LNCaP clone FGC (cell line): ENCODE data around the gene PERCC1.
"Not testable (repeated sequence)": the region's sequence is repeated elsewhere in the genome, so short reads cannot be mapped to it uniquely, and the experiment has no call there.

Source experiments
- DNase-seq: peaks from one replicate; pipeline ENCODE4 v3.0.0-alpha.2; 2011; ENCODE audit warnings: low read depth
- H3K4me3 ChIP-seq: 2 replicates; pipeline ENCODE4 v1.5.1; 2011; ENCODE audit warnings: mild to moderate bottlenecking, low read depth, low read length, control low read depth
- CTCF ChIP-seq: IDR thresholded peaks from 2 replicates; pipeline ENCODE4 v1.5.1; 2012; ENCODE audit warnings: mild to moderate bottlenecking; ENCODE audit not compliant: control insufficient read depth, insufficient read depth; ENCODE audit errors: extremely low read depth

Gene PERCC1

GRCh38 chr16:1475552-1476114 is 44.8 kb downstream of the PERCC1 start:
- peak overlapping the region; percentile 89 for H3K4me3 ChIP-seq
- DNase-seq = no peak
- no peak for TF ChIP-seq CTCF

- H3K4me3 ChIP-seq = no peak overlapping the region
- no peak for DNase-seq
- no peak for TF ChIP-seq CTCF
Measured at GRCh38 chr16:1477033-1477432, 46.2 kb downstream of the PERCC1 start.

GRCh38 chr16:1478937-1479336 is 48.1 kb downstream of the PERCC1 start:
- not testable (repeated sequence) for H3K4me3 ChIP-seq, DNase-seq

DNA sequence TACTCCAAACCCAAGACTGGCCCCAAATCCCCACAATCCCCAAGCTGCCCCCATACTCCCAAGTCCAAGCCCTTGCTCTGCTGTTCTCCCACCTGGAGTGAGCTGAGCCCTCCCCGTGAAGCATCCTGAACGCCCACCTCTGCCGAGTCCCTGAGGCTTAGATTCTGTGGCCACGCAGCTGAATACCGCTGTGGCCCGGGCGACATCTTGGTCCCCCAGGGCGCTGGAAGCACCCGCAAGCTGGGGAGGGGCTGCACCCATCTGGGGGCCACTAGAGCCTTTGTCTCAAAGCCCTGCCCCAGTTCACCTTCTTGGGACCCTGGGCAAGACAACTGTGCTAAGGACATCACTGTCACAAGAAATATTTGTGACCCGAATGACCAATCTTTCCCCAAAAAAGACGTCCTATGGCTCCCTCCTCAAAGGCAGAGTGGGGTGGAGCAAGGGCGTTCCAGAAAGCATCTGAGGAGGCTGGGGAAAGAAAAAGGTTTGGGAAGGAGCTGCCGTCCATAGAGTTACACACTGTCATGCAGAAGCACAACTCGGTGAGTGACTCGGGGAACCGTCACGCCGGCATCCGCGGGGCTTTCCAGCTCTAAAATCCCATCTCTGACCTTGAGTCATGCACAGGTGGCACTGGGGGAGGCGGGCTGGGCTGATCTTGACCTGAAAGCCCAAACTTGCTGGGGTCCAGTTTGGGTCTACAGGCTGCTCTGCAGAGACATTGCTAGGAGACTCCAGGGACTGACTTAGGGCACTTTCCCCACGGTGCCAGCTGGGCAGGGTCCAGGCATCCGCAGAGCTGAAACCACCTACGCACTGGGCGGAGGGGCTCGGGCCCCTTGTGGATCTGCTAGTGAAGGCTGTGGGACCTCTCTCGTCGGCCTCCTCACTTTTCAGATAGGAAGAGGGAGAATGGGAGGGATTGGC is 51.3 kb downstream of the PERCC1 start:
- DNase-seq = no peak
- TF ChIP-seq CTCF = no peak
- H3K4me3 ChIP-seq = no peak overlapping the region
